Transverse colon (tissue), 4 donors: Measurements from ENCODE around the gene CABCOCO1. TPM values are rescaled to one million over a fixed set of nuclear protein-coding genes. Genes with fewer than 3 reads are reported as not detected.
"Not testable (repeated sequence)": the region's sequence is repeated elsewhere in the genome, so short reads cannot be mapped to it uniquely, and the experiment has no call there.

Experiments
- DNase-seq: peaks from one replicate; pipeline ENCODE4 v3.0.0-alpha.2; 2019
- H3K27ac ChIP-seq, 4 donors: fragments of 200-600 bp; sonication (generic); 2 replicates each; pipeline ENCODE4 v1.5.1; 2016 to 2018; ENCODE audit warnings: inconsistent platforms in 4 of 4
- H3K27me3 ChIP-seq: fragments of 200-600 bp; sonication (generic); 2 replicates; pipeline ENCODE4 v1.5.1; 2017; ENCODE audit warnings: inconsistent platforms
- H3K36me3 ChIP-seq, 4 donors: fragments of 200-600 bp; sonication (generic); 2 replicates each; pipeline ENCODE4 v1.5.1; 2017 to 2019; ENCODE audit warnings: inconsistent platforms in 4 of 4
- H3K4me1 ChIP-seq, 4 donors: fragments of 200-600 bp; sonication (generic); 2 replicates each; pipeline ENCODE4 v1.5.1; 2017 to 2020; ENCODE audit warnings: inconsistent platforms in 4 of 4
- H3K4me3 ChIP-seq, 4 donors: fragments of 200-600 bp; sonication (generic); 1 replicate in 1 of 4; 2 replicates in 3 of 4; pipeline versions ENCODE4 v1.5.1 to v1.6.1; 2017 to 2019; ENCODE audit warnings: inconsistent platforms in 4 of 4
- H3K9me3 ChIP-seq, 2 donors: fragments of 200-600 bp; sonication (generic); 2 replicates each; pipeline ENCODE4 v1.5.1; 2017 to 2019; ENCODE audit warnings: inconsistent platforms in 2 of 2
- EP300 ChIP-seq: sonication (generic); formaldehyde crosslinking; IDR thresholded peaks from one replicate; pipeline ENCODE4 v1.6.1; 2017; ENCODE audit warnings: antibody characterized with exemption, low read depth
- POLR2A ChIP-seq: fragments of 450-650 bp; IDR thresholded peaks from one replicate; pipeline ENCODE4 v1.6.1; 2016; ENCODE audit warnings: antibody characterized with exemption, mild to moderate bottlenecking, moderate library complexity
- POLR2AphosphoS5 ChIP-seq, 3 donors: sonication (generic); formaldehyde crosslinking; IDR thresholded peaks; one replicate each; pipeline ENCODE4 v1.6.1; 2016; ENCODE audit warnings: antibody characterized with exemption in 3 of 3
- WGBS, 2 donors: methylation state at CpG; one replicate each; pipeline ENCODE4 v1.1.5; 2018; ENCODE audit warnings: low coverage in 1 of 2; 5-methylcytosine and 5-hydroxymethylcytosine counted together
- in situ Hi-C, 4 donors: fragments of 200-750 bp; cut with MboI; loops; one replicate each; pipeline versions ENCODE4 v1.15.0 to v1.15.1; 2017; ENCODE audit warnings: low sequenced_read_pairs in 3 of 4, low pct_ligation_motif_present in 1 of 4, low pct_unique_long_range_greater_than_20kb in 1 of 4
- intact Hi-C: fragments of 100-400 bp; cut with DNase I; formaldehyde crosslinking; loops from one replicate; pipeline ENCODE4 v1.15.1; 2023; ENCODE audit warnings: low total_unique reads
- total RNA-seq, 4 donors: library from RNA; depleted of rRNA; stranded (reverse); fragments of >200 nt; gene quantifications; one replicate each; pipeline ENCODE4 v1.1.0, GENCODE V29; 2016
- TF ChIP-seq, protein P1 (sequence below), 5 experiments: fragments of 200-600 bp in 3 of 5; fragments of 450-650 bp in 2 of 5; sonication (generic) in 3 of 5; IDR thresholded peaks; 1 replicate in 2 of 5; 2 replicates in 3 of 5; pipeline ENCODE4 v1.5.1; 2016 to 2017; ENCODE audit warnings: antibody characterized with exemption in 5 of 5, inconsistent platforms in 3 of 5, mild to moderate bottlenecking in 2 of 5, moderate library complexity in 1 of 5

The CABCOCO1 gene
- total RNA-seq, 4 donors from 2014 or later = not detected

GRCh38 chr10:61688551-61689308 lies 26.0 kb downstream of the CABCOCO1 start:
- Histone ChIP-seq H3K36me3 (no peaks in the 10 kb centered on the region), H3K27ac (no peak overlapping the region), H3K4me1 (no peaks in the 10 kb centered on the region), H3K4me3 (no peak overlapping the region), H3K27me3 (no peaks in the 10 kb centered on the region), H3K9me3 (no peaks in the 10 kb centered on the region)
- in situ Hi-C loops = no loop called here
- intact Hi-C loops = no loop called here
- no peak for DNase-seq
- 87 to 89% methylated on average over 11 of the region's 11 CpGs for WGBS, 2 donors
- TF ChIP-seq POLR2AphosphoS5 (IDR thresholded peaks at IDR 0.05) = no peak
- TF ChIP-seq EP300 = no peak
- no peak for TF ChIP-seq POLR2A
- TF ChIP-seq, protein P1, sequence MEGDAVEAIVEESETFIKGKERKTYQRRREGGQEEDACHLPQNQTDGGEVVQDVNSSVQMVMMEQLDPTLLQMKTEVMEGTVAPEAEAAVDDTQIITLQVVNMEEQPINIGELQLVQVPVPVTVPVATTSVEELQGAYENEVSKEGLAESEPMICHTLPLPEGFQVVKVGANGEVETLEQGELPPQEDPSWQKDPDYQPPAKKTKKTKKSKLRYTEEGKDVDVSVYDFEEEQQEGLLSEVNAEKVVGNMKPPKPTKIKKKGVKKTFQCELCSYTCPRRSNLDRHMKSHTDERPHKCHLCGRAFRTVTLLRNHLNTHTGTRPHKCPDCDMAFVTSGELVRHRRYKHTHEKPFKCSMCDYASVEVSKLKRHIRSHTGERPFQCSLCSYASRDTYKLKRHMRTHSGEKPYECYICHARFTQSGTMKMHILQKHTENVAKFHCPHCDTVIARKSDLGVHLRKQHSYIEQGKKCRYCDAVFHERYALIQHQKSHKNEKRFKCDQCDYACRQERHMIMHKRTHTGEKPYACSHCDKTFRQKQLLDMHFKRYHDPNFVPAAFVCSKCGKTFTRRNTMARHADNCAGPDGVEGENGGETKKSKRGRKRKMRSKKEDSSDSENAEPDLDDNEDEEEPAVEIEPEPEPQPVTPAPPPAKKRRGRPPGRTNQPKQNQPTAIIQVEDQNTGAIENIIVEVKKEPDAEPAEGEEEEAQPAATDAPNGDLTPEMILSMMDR (IDR thresholded peaks at IDR 0.05) = no peak

DNA sequence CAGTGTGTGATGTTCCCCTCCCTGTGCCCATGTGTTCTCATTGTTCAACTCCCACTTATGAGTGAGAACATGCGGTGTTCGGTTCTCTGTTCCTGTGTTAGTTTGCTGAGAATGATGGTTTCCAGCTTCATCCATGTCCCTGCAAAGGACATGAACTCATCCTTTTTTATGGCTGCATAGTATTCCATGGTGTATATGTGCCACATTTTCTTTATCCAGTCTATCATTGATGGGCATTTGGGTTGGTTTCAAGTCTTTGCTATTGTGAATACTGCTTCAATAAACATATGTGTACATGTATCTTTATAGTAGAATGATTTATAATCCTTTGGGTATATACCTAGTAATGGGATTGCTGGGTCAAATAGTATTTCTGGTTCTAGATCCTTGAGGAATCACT lies 28.9 kb downstream of the CABCOCO1 start:
- 92% methylated on average over 2 of the region's 2 CpGs; no CpG with 5 or more reads in 1 of the 2 donors for WGBS, 2 donors

DNA sequence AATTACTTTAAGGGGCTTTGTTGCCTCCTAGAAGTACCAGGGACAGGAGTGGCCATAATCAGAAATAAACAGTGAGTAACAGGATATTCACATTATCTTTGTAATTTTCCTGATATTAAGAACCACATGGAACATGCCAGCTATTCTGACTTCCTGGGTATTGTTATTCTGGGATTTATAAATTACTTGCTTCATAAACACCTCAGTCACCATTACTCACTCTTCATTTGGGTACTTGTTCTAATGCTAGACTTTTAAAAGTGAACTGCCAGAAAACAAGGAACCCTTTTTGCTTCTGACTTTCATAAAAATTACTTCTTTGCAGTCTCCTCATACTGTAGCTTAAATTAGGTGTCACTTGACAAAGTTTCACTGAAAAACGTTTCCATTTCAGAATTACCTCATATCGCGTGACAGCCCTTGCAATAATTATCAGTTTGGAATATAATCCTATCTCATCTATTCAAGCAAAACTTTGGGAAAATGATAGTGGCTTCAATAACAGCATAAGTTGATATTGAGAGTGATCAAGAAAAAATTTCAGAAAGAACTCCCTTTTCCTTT lies 29.8 kb downstream of the CABCOCO1 start:
- no peaks in the 10 kb centered on the region for H3K9me3 ChIP-seq
- no peak for DNase-seq
- no peaks in the 10 kb centered on the region for H3K27me3 ChIP-seq
- no peaks in the 10 kb centered on the region for H3K36me3 ChIP-seq
- intact Hi-C loops (no loop called here), in situ Hi-C loops (no loop called here)
- no peaks in the 10 kb centered on the region for H3K4me1 ChIP-seq
- TF ChIP-seq, protein P1 (IDR thresholded peaks at IDR 0.05) = no peak
- TF ChIP-seq POLR2A (no peak), POLR2AphosphoS5 (IDR thresholded peaks at IDR 0.05) (no peak), EP300 (no peak)
- WGBS, 2 donors = 79 to 90% methylated on average over 3 of the region's 3 CpGs
- no peak overlapping the region for H3K4me3 ChIP-seq
- no peak overlapping the region for H3K27ac ChIP-seq

More for the DNA sequence above, 28.9 kb downstream of the CABCOCO1 start:
- H3K4me3 ChIP-seq, H3K27me3 ChIP-seq, in situ Hi-C loops, H3K4me1 ChIP-seq, intact Hi-C loops, DNase-seq, H3K27ac ChIP-seq, H3K9me3 ChIP-seq, H3K36me3 ChIP-seq: not testable (repeated sequence)

- 89 to 94% methylated on average over 2 to 4 of the region's 4 CpGs for WGBS, 2 donors
- no peak for DNase-seq
- Histone ChIP-seq H3K27me3 (no peaks in the 10 kb centered on the region), H3K36me3 (no peaks in the 10 kb centered on the region), H3K4me3 (no peak overlapping the region), H3K9me3 (no peaks in the 10 kb centered on the region), H3K27ac (no peak overlapping the region), H3K4me1 (peaks cover 0 to 7% (median 0%) of the 10 kb centered on the region in 4 donors)
- intact Hi-C loops = no loop called here
- in situ Hi-C loops = no loop called here
- TF ChIP-seq EP300 (no peak), POLR2AphosphoS5 (IDR thresholded peaks at IDR 0.05) (no peak), POLR2A (no peak)
- TF ChIP-seq, protein P1 (IDR thresholded peaks at IDR 0.05) = no peak
These were observed 36.4 kb downstream of the CABCOCO1 start for GRCh38 chr10:61698968-61699655.
